Sigmoid colon (tissue), 7 donors: Measurements from ENCODE around the gene CNTN5. TPM values are rescaled to one million over a fixed set of nuclear protein-coding genes. Genes with fewer than 3 reads are reported as not detected.

Experiments
- DNase-seq: peaks from one replicate; pipeline ENCODE4 v3.0.0-alpha.2; 2019
- H3K27ac ChIP-seq, 4 donors: fragments of 200-600 bp; sonication (generic); one replicate each; pipeline ENCODE4 v1.5.1; 2016 to 2019; ENCODE audit warnings: mild to moderate bottlenecking in 1 of 4
- H3K27me3 ChIP-seq, 3 donors: fragments of 200-600 bp; sonication (generic); one replicate each; pipeline ENCODE4 v1.5.1; 2019; ENCODE audit warnings: mild to moderate bottlenecking in 1 of 3
- H3K36me3 ChIP-seq, 4 donors: fragments of 200-600 bp; sonication (generic); one replicate each; pipeline ENCODE4 v1.5.1; 2016 to 2019
- H3K4me1 ChIP-seq, 4 donors: fragments of 200-600 bp; sonication (generic); one replicate each; pipeline ENCODE4 v1.5.1; 2017 to 2019
- H3K4me3 ChIP-seq, 4 donors: fragments of 200-600 bp; sonication (generic); one replicate each; pipeline ENCODE4 v1.5.1; 2017 to 2019; ENCODE audit warnings: mild to moderate bottlenecking in 2 of 4, moderate library complexity in 1 of 4
- H3K9me3 ChIP-seq, 4 donors: fragments of 200-600 bp in 3 of 4; sonication (generic) in 3 of 4; one replicate each; pipeline versions ENCODE4 v1.5.1 to v1.6.1; 2013 to 2019
- EP300 ChIP-seq, 4 donors: sonication (generic); formaldehyde crosslinking; IDR thresholded peaks; one replicate each; pipeline ENCODE4 v1.6.1; 2017; ENCODE audit warnings: antibody characterized with exemption in 4 of 4
- POLR2A ChIP-seq, 2 donors: fragments of 450-650 bp; IDR thresholded peaks; one replicate each; pipeline ENCODE4 v1.6.1; 2016; ENCODE audit warnings: antibody characterized with exemption in 2 of 2, mild to moderate bottlenecking in 2 of 2, moderate library complexity in 2 of 2
- POLR2AphosphoS5 ChIP-seq, 4 donors: sonication (generic); formaldehyde crosslinking; IDR thresholded peaks; one replicate each; pipeline ENCODE4 v1.6.1; 2017; ENCODE audit warnings: antibody characterized with exemption in 4 of 4
- WGBS, 2 donors: extraction: QIAGEN DNeasy Blood & Tissue Kit; methylation state at CpG; one replicate each; pipeline ENCODE4 v1.1.7; 2013; 5-methylcytosine and 5-hydroxymethylcytosine counted together
- intact Hi-C: fragments of 100-400 bp; cut with DNase I; formaldehyde crosslinking; loops from one replicate; pipeline ENCODE4 v1.15.1; 2023
- polyA plus RNA-seq, 3 donors: library from polyadenylated mRNA; stranded (reverse); fragments of 200-250 nt; gene quantifications; one replicate each; pipeline ENCODE4 v1.2.3, GENCODE V29; 2013
- total RNA-seq, 4 donors: library from RNA; depleted of rRNA; stranded (reverse); fragments of >200 nt; gene quantifications; one replicate each; pipeline ENCODE4 v1.1.0, GENCODE V29; 2016
- TF ChIP-seq, protein P1 (sequence below), 4 experiments: fragments of 450-650 bp in 3 of 4; fragments of 200-600 bp in 1 of 4; IDR thresholded peaks; one replicate each; pipeline ENCODE4 v1.5.1; 2016 to 2019; ENCODE audit warnings: antibody characterized with exemption in 4 of 4, mild to moderate bottlenecking in 3 of 4, moderate library complexity in 2 of 4
- donor health status: healthy with polysubstance abuse.
- donor health status: Bipolar disorder and iron deficiency.
- donor health status: healthy.

CNTN5 gene
- total and polyA plus RNA-seq, 7 donors = 0.13 to 0.36 (median 0.16) TPM; not detected in 2

DNA sequence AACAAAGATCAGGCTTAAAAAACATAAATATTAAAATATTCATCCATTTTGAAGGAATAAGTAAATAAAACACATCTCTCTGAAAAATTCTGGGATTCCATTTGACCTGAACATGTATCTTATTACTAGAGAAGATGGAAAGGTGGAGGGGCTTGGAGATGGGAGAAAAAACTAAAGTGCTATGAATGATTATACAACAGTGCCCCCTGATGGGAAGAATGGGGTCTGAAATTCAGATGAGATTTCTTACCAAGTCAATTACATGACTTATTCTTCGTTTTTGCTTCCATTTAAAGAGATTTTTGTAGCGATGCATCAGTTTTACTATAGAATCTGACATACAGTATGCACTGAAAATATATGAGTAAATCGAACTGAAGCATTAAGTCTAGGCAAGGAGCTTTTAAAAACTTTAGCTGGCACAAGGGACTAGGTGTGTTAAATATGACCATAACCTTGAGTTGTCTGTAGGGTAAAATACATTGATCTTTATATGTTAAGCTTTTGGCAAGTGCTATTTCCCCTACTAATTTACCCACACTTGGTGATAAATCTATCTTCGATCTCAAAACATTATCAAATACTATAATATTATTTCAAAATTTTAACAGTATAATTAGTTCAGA is 718.8 kb downstream of the CNTN5 start:
- Histone ChIP-seq H3K4me3 (no peak overlapping the region), H3K4me1 (no peaks in the 10 kb centered on the region), H3K27me3 (no peaks in the 10 kb centered on the region), H3K27ac (no peak overlapping the region), H3K9me3 (no peaks in the 10 kb centered on the region), H3K36me3 (no peaks in the 10 kb centered on the region)
- DNase-seq = no peak
- intact Hi-C loops = no loop called here
- TF ChIP-seq POLR2AphosphoS5 (IDR thresholded peaks at IDR 0.05) = no peak
- TF ChIP-seq, protein P1, sequence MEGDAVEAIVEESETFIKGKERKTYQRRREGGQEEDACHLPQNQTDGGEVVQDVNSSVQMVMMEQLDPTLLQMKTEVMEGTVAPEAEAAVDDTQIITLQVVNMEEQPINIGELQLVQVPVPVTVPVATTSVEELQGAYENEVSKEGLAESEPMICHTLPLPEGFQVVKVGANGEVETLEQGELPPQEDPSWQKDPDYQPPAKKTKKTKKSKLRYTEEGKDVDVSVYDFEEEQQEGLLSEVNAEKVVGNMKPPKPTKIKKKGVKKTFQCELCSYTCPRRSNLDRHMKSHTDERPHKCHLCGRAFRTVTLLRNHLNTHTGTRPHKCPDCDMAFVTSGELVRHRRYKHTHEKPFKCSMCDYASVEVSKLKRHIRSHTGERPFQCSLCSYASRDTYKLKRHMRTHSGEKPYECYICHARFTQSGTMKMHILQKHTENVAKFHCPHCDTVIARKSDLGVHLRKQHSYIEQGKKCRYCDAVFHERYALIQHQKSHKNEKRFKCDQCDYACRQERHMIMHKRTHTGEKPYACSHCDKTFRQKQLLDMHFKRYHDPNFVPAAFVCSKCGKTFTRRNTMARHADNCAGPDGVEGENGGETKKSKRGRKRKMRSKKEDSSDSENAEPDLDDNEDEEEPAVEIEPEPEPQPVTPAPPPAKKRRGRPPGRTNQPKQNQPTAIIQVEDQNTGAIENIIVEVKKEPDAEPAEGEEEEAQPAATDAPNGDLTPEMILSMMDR (IDR thresholded peaks at IDR 0.05) = peak in 1 of 4 experiments; percentile 30
- WGBS, 2 donors = 31 to 36% methylated on average over 4 of the region's 4 CpGs

DNA sequence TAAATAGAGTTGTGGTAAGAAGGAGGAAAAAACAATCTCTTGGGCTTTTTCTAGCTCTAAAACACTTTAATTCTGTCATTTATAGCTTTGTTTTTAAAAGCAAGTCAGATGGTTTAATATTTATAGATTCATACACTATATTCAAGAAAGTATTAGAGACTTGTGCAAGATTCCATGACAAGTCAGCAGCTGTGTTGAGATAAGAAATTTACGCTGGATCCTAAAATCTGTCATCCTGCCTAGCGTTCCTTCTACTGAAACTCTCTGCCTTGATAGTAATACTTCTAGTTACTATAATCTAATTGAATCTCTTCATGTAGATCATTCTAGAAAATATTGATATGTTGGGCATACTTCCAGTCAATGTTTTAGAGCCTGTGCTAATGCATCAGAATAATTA is 721.8 kb downstream of the CNTN5 start:
- H3K36me3 ChIP-seq = no peaks in the 10 kb centered on the region
- DNase-seq = no peak
- no peaks in the 10 kb centered on the region for H3K27me3 ChIP-seq
- no peaks in the 10 kb centered on the region for H3K9me3 ChIP-seq
- H3K4me3 ChIP-seq = no peak overlapping the region
- intact Hi-C loops = no loop called here
- H3K27ac ChIP-seq = no peak overlapping the region
- H3K4me1 ChIP-seq = no peaks in the 10 kb centered on the region
- 63 to 72% methylated on average over 2 of the region's 2 CpGs for WGBS, 2 donors
- no peak for TF ChIP-seq EP300 (IDR thresholded peaks at IDR 0.05)
- no peak for TF ChIP-seq POLR2AphosphoS5 (IDR thresholded peaks at IDR 0.05)
- TF ChIP-seq POLR2A (IDR thresholded peaks at IDR 0.05) = no peak
- TF ChIP-seq, protein P1 (IDR thresholded peaks at IDR 0.05) = no peak

DNA sequence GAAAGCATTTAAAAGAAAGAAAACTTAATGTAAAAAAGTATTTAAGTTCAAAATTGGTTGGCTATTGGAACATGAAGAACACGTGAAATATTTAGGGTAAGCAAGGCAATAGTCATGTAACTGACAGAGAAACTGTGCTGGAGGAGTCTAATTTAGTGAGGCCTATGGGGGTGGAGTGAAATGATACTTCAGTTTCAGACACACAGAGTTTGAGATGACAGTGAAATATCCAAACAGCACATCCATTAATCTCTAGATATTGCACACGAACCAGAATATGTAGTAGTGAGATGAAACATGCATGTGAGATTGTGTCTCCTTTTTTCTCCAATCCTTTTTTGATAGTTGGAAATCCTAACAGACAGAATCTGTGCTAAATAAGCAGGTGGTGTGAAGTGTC is 739.0 kb downstream of the CNTN5 start:
- TF ChIP-seq POLR2AphosphoS5 (IDR thresholded peaks at IDR 0.05) (no peak), POLR2A (IDR thresholded peaks at IDR 0.05) (no peak), EP300 (IDR thresholded peaks at IDR 0.05) (no peak)
- TF ChIP-seq, protein P1 (IDR thresholded peaks at IDR 0.05) = no peak
- Histone ChIP-seq H3K4me3 (no peak overlapping the region), H3K9me3 (no peaks in the 10 kb centered on the region), H3K36me3 (no peaks in the 10 kb centered on the region), H3K27ac (no peak overlapping the region), H3K4me1 (no peaks in the 10 kb centered on the region), H3K27me3 (no peaks in the 10 kb centered on the region)
- DNase-seq = no peak
- WGBS, 2 donors = 51 to 75% methylated on average over 2 of the region's 2 CpGs
- intact Hi-C loops = no loop called here

DNA sequence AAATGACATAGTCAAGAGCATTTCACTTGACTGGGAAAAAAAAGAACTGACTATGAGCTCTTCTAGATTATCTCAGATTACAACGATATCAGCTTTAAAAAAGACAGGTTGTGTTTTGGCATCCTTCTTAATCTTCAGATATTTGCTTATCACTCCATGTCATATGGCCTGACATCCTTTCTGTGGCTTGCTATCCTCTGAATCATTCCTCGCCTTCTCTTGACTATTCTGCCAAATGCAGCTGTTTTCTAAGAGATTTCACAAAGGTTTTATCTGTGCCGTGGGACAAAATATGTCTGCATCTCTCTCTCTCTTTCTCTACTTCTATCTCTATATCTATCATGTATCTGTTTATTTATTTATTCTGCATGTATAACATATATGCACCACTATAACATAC is 746.1 kb downstream of the CNTN5 start:
- no peak overlapping the region for H3K27ac ChIP-seq
- H3K4me1 ChIP-seq = no peaks in the 10 kb centered on the region
- no peak for DNase-seq
- intact Hi-C loops = no loop called here
- H3K9me3 ChIP-seq = no peaks in the 10 kb centered on the region
- TF ChIP-seq, protein P1 (IDR thresholded peaks at IDR 0.05) = no peak
- no peak for TF ChIP-seq EP300 (IDR thresholded peaks at IDR 0.05)
- no peak for TF ChIP-seq POLR2AphosphoS5 (IDR thresholded peaks at IDR 0.05)
- no peak for TF ChIP-seq POLR2A (IDR thresholded peaks at IDR 0.05)
- H3K27me3 ChIP-seq = no peaks in the 10 kb centered on the region
- no peak overlapping the region for H3K4me3 ChIP-seq
- 78 to 81% methylated on average over 3 of the region's 3 CpGs for WGBS, 2 donors
- H3K36me3 ChIP-seq = no peaks in the 10 kb centered on the region

DNA sequence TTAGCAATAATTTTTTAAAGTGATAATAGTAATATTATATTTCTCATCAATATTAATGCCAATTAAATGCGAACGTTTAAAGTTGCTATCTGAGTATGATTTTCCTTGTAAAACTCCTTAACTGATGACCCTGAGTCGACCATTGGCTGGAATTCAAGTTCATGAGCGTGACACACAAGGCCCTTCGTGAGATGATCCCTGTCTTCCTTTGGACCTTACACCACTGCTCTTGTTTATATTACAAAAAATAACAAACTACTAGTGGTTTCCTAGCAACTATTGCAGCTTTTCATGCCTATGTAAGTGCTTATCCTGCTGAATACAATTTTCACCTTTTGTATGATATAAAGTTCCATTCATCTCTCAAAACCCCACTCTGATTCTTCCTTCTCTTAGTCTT is 752.9 kb downstream of the CNTN5 start:
- no peak overlapping the region for H3K4me3 ChIP-seq
- TF ChIP-seq EP300 (IDR thresholded peaks at IDR 0.05) (no peak), POLR2A (IDR thresholded peaks at IDR 0.05) (no peak), POLR2AphosphoS5 (IDR thresholded peaks at IDR 0.05) (no peak)
- TF ChIP-seq, protein P1 (IDR thresholded peaks at IDR 0.05) = no peak
- peaks cover 0 to 3% (median 0%) of the 10 kb centered on the region in 4 donors for H3K4me1 ChIP-seq
- no peaks in the 10 kb centered on the region for H3K36me3 ChIP-seq
- no peaks in the 10 kb centered on the region for H3K9me3 ChIP-seq
- H3K27me3 ChIP-seq = no peaks in the 10 kb centered on the region
- H3K27ac ChIP-seq = no peak overlapping the region
- no peak for DNase-seq
- WGBS, 2 donors = 33 to 58% methylated on average over 5 of the region's 5 CpGs
- intact Hi-C loops = no loop called here
